Measurements from ENCODE around the gene PRR5L. TPM values are rescaled to one million over a fixed set of nuclear protein-coding genes. Genes with fewer than 3 reads are reported as not detected.

The PRR5L gene
- polyA plus RNA-seq, 1 donor (not counting 4 experiments of a cell fraction or from before 2014, with no cell fraction given): 20.1 TPM

DNA sequence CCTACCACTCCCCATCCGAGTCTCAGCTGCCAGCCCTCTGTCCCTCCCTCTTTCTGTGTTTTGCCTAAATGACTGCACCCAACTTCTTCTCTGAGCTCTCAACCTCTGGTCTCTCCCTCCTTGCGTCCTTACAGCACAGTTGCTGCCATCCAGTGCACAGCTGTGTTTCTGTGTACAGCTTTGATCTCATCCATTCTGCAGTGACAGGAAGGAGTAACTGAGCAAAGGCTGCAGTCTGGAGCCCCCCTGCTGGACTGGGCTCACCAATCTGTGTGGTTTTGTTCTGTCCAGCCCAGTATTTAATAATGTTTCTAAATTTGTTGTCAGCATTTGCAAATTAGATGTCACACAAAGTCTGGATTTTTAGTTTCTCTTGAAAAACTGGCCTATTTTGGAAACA, 43.8 kb downstream of the PRR5L start:
- no peaks in the 10 kb centered on the region for H3K9me3 ChIP-seq (ENCODE audit: control insufficient read depth, low read depth, low read length)
- H3K4me3 ChIP-seq (ENCODE audit: control insufficient read depth in 2 of 3, extremely low read depth in 1 of 3, insufficient read depth in 2 of 3, low read depth in 1 of 3, low read length in 3 of 3): no peak overlapping the region
- TF ChIP-seq, protein P1, sequence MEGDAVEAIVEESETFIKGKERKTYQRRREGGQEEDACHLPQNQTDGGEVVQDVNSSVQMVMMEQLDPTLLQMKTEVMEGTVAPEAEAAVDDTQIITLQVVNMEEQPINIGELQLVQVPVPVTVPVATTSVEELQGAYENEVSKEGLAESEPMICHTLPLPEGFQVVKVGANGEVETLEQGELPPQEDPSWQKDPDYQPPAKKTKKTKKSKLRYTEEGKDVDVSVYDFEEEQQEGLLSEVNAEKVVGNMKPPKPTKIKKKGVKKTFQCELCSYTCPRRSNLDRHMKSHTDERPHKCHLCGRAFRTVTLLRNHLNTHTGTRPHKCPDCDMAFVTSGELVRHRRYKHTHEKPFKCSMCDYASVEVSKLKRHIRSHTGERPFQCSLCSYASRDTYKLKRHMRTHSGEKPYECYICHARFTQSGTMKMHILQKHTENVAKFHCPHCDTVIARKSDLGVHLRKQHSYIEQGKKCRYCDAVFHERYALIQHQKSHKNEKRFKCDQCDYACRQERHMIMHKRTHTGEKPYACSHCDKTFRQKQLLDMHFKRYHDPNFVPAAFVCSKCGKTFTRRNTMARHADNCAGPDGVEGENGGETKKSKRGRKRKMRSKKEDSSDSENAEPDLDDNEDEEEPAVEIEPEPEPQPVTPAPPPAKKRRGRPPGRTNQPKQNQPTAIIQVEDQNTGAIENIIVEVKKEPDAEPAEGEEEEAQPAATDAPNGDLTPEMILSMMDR (optimal IDR thresholded peaks at IDR 0.05 in 1 of 3, IDR thresholded peaks at IDR 0.05 in 1 of 3, conservative IDR thresholded peaks at IDR 0.05 in 1 of 3; ENCODE audit: extremely low read depth in 1 of 3, insufficient read depth in 2 of 3, low read length in 3 of 3): no peak
- TF ChIP-seq EZH2 (IDR thresholded peaks at IDR 0.05; ENCODE audit: low read length): no peak
- dilution Hi-C loops (cut with MboI; ENCODE audit: extremely low pct_ligation_motif_present, low sequenced_read_pairs): no loop called here
- no peak for DNase-seq (ENCODE audit: low read depth, low spot score)
- no peaks in the 10 kb centered on the region for H3K27me3 ChIP-seq (ENCODE audit: control insufficient read depth, extremely low read depth, insufficient read depth, low read length)
- H4K20me1 ChIP-seq (ENCODE audit: control insufficient read depth, extremely low read depth, insufficient read depth, low read length): no peaks in the 10 kb centered on the region
- H3K4me2 ChIP-seq (ENCODE audit: control insufficient read depth, extremely low read depth, insufficient read depth, low read depth, low read length): no peak overlapping the region
- H3K9me1 ChIP-seq (ENCODE audit: control insufficient read depth, extremely low read depth, insufficient read depth, low read length): no peaks in the 10 kb centered on the region
- no peak overlapping the region for H3K27ac ChIP-seq (ENCODE audit: control insufficient read depth, insufficient read depth, low read length)
- no peak overlapping the region for H3K9ac ChIP-seq (ENCODE audit: control insufficient read depth, extremely low read depth, insufficient read depth, low read length)
- no peaks in the 10 kb centered on the region for H3K36me3 ChIP-seq (ENCODE audit: control insufficient read depth in 2 of 2, extremely low read depth in 1 of 2, insufficient read depth in 2 of 2, low read length in 2 of 2)
- no peaks in the 10 kb centered on the region for H3K4me1 ChIP-seq (ENCODE audit: control insufficient read depth, extremely low read depth, insufficient read depth, low read length)
- no peaks in the 10 kb centered on the region for H3K79me2 ChIP-seq (ENCODE audit: control insufficient read depth, insufficient read depth, low read length)
- no peak overlapping the region for H2AFZ ChIP-seq (ENCODE audit: control insufficient read depth, low read length)
- FAIRE-seq: no peak

DNA sequence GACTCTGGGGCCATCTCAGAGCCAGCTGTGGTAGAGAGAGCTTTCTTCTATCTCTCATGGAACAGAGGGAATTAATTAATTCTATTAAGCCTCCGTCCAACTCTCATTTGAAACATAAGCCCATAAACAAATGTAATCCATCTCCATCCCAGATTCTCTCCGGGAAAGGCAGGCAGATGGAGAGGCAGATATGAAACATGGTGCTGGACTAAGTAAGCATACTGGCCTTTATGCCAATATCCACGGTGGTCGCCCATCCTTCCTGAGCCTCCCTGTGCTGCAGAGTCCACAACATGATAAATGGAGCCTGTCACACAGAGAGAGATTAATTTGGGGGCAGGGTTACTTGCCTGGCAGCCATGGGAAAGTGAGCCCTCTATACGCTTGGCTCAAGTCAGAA, 44.8 kb downstream of the PRR5L start:
- no peak for TF ChIP-seq EZH2 (IDR thresholded peaks at IDR 0.05; ENCODE audit: low read length)
- TF ChIP-seq, protein P1 (optimal IDR thresholded peaks at IDR 0.05 in 1 of 3, IDR thresholded peaks at IDR 0.05 in 1 of 3, conservative IDR thresholded peaks at IDR 0.05 in 1 of 3; ENCODE audit: extremely low read depth in 1 of 3, insufficient read depth in 2 of 3, low read length in 3 of 3): no peak
- no peak overlapping the region for H3K9ac ChIP-seq (ENCODE audit: control insufficient read depth, extremely low read depth, insufficient read depth, low read length)
- no peaks in the 10 kb centered on the region for H3K27me3 ChIP-seq (ENCODE audit: control insufficient read depth, extremely low read depth, insufficient read depth, low read length)
- H3K9me3 ChIP-seq (ENCODE audit: control insufficient read depth, low read depth, low read length): no peaks in the 10 kb centered on the region
- H3K4me3 ChIP-seq (ENCODE audit: control insufficient read depth in 2 of 3, extremely low read depth in 1 of 3, insufficient read depth in 2 of 3, low read depth in 1 of 3, low read length in 3 of 3): no peak overlapping the region
- H3K79me2 ChIP-seq (ENCODE audit: control insufficient read depth, insufficient read depth, low read length): no peaks in the 10 kb centered on the region
- DNase-seq (ENCODE audit: low read depth, low spot score) (no peak), FAIRE-seq (no peak)
- H3K4me2 ChIP-seq (ENCODE audit: control insufficient read depth, extremely low read depth, insufficient read depth, low read depth, low read length): no peak overlapping the region
- H3K9me1 ChIP-seq (ENCODE audit: control insufficient read depth, extremely low read depth, insufficient read depth, low read length): no peaks in the 10 kb centered on the region
- H3K4me1 ChIP-seq (ENCODE audit: control insufficient read depth, extremely low read depth, insufficient read depth, low read length): no peaks in the 10 kb centered on the region
- H2AFZ ChIP-seq (ENCODE audit: control insufficient read depth, low read length): no peak overlapping the region
- no peak overlapping the region for H3K27ac ChIP-seq (ENCODE audit: control insufficient read depth, insufficient read depth, low read length)
- H4K20me1 ChIP-seq (ENCODE audit: control insufficient read depth, extremely low read depth, insufficient read depth, low read length): no peaks in the 10 kb centered on the region
- dilution Hi-C loops (cut with MboI; ENCODE audit: extremely low pct_ligation_motif_present, low sequenced_read_pairs): no loop called here
- H3K36me3 ChIP-seq (ENCODE audit: control insufficient read depth in 2 of 2, extremely low read depth in 1 of 2, insufficient read depth in 2 of 2, low read length in 2 of 2): no peaks in the 10 kb centered on the region
